Loucy (cell line): Measurements from ENCODE around the gene PNCK.

Experiments
- H2AFZ ChIP-seq: fragments of 200-600 bp; sonication (generic); 2 replicates; pipeline ENCODE4 v1.6.0; 2016; ENCODE audit warnings: antibody characterized with exemption, mild to moderate bottlenecking, low read length, moderate library complexity
- H3F3A ChIP-seq: fragments of 200-600 bp; 2 replicates; pipeline ENCODE4 v1.6.0; 2016; ENCODE audit warnings: antibody characterized with exemption, low read depth, mild to moderate bottlenecking
- H3K27me3 ChIP-seq: fragments of 200-600 bp; sonication (generic); 2 replicates; pipeline ENCODE4 v1.6.1; 2014; ENCODE audit warnings: low read length, mild to moderate bottlenecking; ENCODE audit not compliant: insufficient read depth, poor library complexity, severe bottlenecking
- H3K36me3 ChIP-seq: fragments of 200-600 bp; sonication (generic); 2 replicates; pipeline ENCODE4 v1.6.1; 2016; ENCODE audit warnings: low read length; ENCODE audit not compliant: insufficient read depth
- H3K4me1 ChIP-seq: fragments of 200-600 bp; sonication (generic); 2 replicates; pipeline ENCODE4 v1.5.1; 2014; ENCODE audit warnings: low read length, mild to moderate bottlenecking; ENCODE audit not compliant: insufficient read depth, poor library complexity, severe bottlenecking
- H3K4me2 ChIP-seq: fragments of 200-600 bp; sonication (generic); 2 replicates; pipeline ENCODE4 v1.6.0; 2014; ENCODE audit warnings: antibody characterized with exemption, low read length, low read depth, mild to moderate bottlenecking; ENCODE audit not compliant: poor library complexity, severe bottlenecking
- H3K4me3 ChIP-seq: fragments of 200-600 bp; sonication (generic); 2 replicates; pipeline ENCODE4 v1.5.1; 2014; ENCODE audit warnings: low read length, mild to moderate bottlenecking, mixed read lengths; ENCODE audit not compliant: poor library complexity, severe bottlenecking
- H3K79me2 ChIP-seq: fragments of 200-600 bp; sonication (generic); 2 replicates; pipeline ENCODE4 v1.6.1; 2014; ENCODE audit warnings: low read length; ENCODE audit not compliant: insufficient read depth
- H3K9ac ChIP-seq: fragments of 200-600 bp; sonication (generic); 2 replicates; pipeline ENCODE4 v1.6.0; 2014; ENCODE audit warnings: mild to moderate bottlenecking, low read depth, low read length, moderate library complexity; ENCODE audit not compliant: poor library complexity, severe bottlenecking
- H3K9me2 ChIP-seq: fragments of 200-600 bp; sonication (generic); replicated peaks from 2 replicates; pipeline ENCODE4 v1.6.1; 2016; ENCODE audit warnings: low read depth, low read length, mixed read lengths
- H3K9me3 ChIP-seq: fragments of 200-600 bp; sonication (generic); 2 replicates; pipeline ENCODE4 v1.6.1; 2014; ENCODE audit warnings: mild to moderate bottlenecking, antibody characterized with exemption, low read length, low read depth; ENCODE audit not compliant: insufficient read depth
- H4K20me1 ChIP-seq: fragments of 200-600 bp; sonication (generic); 2 replicates; pipeline ENCODE4 v1.6.0; 2014; ENCODE audit warnings: antibody characterized with exemption, low read length, mild to moderate bottlenecking; ENCODE audit not compliant: insufficient read depth, poor library complexity, severe bottlenecking
- EZH2phosphoT487 ChIP-seq: fragments of 200-600 bp; IDR thresholded peaks from 2 replicates; pipeline ENCODE4 v1.6.1; 2018; ENCODE audit warnings: antibody characterized with exemption, mild to moderate bottlenecking, moderate library complexity, borderline replicate concordance
- TF ChIP-seq, protein P1 (sequence below): fragments of 200-600 bp; sonication (generic); conservative IDR thresholded peaks from 2 replicates; pipeline ENCODE4 v1.5.1; 2014; ENCODE audit warnings: mild to moderate bottlenecking, antibody characterized with exemption, low read length

The PNCK gene

DNA sequence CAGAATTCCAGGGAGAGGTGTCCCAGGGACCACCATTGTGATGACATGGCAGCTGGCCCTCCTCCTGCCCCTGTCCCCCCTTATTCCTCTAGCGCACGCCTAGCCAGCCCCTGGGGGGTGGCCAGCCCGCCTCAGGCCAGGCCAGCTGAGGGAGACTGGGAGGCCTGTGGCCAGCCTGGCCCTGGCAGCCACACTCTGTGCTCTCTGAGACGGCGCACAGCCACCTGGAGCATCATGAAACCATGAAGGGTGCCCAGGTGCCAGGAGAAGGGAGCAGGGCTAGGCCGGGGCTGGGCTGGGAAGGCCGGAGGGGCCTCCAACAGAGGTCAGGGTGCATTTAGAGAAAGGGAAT lies 41.0 kb downstream of the PNCK start:
- H3K4me3 ChIP-seq: no peak overlapping the region
- TF ChIP-seq, protein P1, sequence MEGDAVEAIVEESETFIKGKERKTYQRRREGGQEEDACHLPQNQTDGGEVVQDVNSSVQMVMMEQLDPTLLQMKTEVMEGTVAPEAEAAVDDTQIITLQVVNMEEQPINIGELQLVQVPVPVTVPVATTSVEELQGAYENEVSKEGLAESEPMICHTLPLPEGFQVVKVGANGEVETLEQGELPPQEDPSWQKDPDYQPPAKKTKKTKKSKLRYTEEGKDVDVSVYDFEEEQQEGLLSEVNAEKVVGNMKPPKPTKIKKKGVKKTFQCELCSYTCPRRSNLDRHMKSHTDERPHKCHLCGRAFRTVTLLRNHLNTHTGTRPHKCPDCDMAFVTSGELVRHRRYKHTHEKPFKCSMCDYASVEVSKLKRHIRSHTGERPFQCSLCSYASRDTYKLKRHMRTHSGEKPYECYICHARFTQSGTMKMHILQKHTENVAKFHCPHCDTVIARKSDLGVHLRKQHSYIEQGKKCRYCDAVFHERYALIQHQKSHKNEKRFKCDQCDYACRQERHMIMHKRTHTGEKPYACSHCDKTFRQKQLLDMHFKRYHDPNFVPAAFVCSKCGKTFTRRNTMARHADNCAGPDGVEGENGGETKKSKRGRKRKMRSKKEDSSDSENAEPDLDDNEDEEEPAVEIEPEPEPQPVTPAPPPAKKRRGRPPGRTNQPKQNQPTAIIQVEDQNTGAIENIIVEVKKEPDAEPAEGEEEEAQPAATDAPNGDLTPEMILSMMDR: no peak
- no peak for TF ChIP-seq EZH2phosphoT487
- H3F3A ChIP-seq: no peaks in the 10 kb centered on the region
- no peaks in the 10 kb centered on the region for H3K9me2 ChIP-seq
- no peaks in the 10 kb centered on the region for H3K9me3 ChIP-seq
- no peak overlapping the region for H2AFZ ChIP-seq
- H3K9ac ChIP-seq: no peak overlapping the region
- H3K79me2 ChIP-seq: no peaks in the 10 kb centered on the region
- H3K4me1 ChIP-seq: no peaks in the 10 kb centered on the region
- no peak overlapping the region for H3K4me2 ChIP-seq
- H3K27me3 ChIP-seq: no peaks in the 10 kb centered on the region
- H4K20me1 ChIP-seq: no peaks in the 10 kb centered on the region
- H3K36me3 ChIP-seq: no peaks in the 10 kb centered on the region

DNA sequence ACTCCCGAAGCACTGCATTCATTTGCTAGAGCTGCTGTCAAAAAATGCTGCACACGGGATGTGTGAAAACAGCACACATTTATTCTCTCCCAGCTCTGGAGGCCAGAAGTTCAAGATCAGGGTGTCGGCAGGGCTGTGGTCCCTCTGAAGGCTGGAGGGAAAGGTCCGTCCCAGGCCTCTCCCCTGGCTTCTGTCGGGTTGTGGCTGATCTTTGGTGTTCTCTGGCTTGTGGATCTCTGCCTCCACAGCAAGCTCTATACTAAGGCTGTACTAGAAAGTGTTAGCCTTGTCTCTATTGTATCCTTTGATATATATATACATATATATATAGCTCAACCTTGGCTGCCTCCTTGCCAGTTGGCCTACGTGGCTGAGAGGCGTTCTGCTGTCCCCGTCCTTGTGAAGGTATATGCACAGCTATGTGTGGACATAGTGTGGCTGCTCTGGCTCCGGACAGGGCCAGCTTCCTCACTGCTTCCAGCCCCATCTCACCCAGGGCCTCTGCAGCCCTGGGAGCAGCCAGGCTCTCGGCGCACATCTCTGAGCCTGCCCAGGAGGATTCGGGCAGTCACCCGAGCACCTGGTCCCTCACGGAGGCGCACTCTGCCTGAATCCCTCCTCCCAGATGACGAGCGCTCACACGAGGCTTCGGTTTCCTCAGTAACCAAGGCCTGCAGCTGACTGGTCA lies 41.6 kb downstream of the PNCK start:
- Histone ChIP-seq H3K36me3 (no peaks in the 10 kb centered on the region), H2AFZ (no peak overlapping the region), H3K4me1 (no peaks in the 10 kb centered on the region), H3K4me2 (no peak overlapping the region), H3K4me3 (no peak overlapping the region), H3K9ac (no peak overlapping the region), H3F3A (no peaks in the 10 kb centered on the region), H3K27me3 (no peaks in the 10 kb centered on the region), H3K9me2 (no peaks in the 10 kb centered on the region), H3K9me3 (no peaks in the 10 kb centered on the region), H4K20me1 (no peaks in the 10 kb centered on the region), H3K79me2 (no peaks in the 10 kb centered on the region)
- no peak for TF ChIP-seq EZH2phosphoT487
- TF ChIP-seq, protein P1: no peak

DNA sequence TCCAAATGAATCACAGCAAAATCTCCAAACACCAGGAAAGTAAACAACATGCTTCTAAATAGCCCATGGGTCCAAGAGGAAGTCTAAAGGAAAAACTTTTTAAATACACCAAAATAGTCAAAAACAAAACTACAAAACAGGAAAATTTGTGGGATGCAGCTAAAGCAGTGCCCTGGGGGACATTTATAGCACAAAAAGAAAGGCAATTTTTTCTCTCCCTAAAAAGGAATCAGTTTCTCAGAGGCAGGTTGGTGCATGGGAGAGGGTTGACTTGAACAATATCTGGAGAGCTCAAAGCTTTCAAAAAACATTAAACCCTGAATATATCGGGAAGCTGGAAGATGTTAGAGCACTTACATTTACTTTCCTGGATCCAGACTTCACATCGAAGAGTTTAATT lies 42.3 kb downstream of the PNCK start:
- no peaks in the 10 kb centered on the region for H3K36me3 ChIP-seq
- H3K9me2 ChIP-seq: no peaks in the 10 kb centered on the region
- no peaks in the 10 kb centered on the region for H3K9me3 ChIP-seq
- H3K79me2 ChIP-seq: no peaks in the 10 kb centered on the region
- no peaks in the 10 kb centered on the region for H3F3A ChIP-seq
- H2AFZ ChIP-seq: no peak overlapping the region
- no peaks in the 10 kb centered on the region for H3K27me3 ChIP-seq
- no peak overlapping the region for H3K4me3 ChIP-seq
- TF ChIP-seq, protein P1: no peak
- TF ChIP-seq EZH2phosphoT487: no peak
- H3K4me2 ChIP-seq: no peak overlapping the region
- H4K20me1 ChIP-seq: no peaks in the 10 kb centered on the region
- no peaks in the 10 kb centered on the region for H3K4me1 ChIP-seq
- H3K9ac ChIP-seq: no peak overlapping the region
